NOMO-1 treated with DMSO at 0.1 percent for 48 hours (cell line): ENCODE data around the gene TP73.

Experiments used
- DNase-seq: peaks from one replicate; lab custom pipeline; 2025; ENCODE audit not compliant: unreplicated experiment; lab: John Stamatoyannopoulos, UW

Gene TP73

DNA sequence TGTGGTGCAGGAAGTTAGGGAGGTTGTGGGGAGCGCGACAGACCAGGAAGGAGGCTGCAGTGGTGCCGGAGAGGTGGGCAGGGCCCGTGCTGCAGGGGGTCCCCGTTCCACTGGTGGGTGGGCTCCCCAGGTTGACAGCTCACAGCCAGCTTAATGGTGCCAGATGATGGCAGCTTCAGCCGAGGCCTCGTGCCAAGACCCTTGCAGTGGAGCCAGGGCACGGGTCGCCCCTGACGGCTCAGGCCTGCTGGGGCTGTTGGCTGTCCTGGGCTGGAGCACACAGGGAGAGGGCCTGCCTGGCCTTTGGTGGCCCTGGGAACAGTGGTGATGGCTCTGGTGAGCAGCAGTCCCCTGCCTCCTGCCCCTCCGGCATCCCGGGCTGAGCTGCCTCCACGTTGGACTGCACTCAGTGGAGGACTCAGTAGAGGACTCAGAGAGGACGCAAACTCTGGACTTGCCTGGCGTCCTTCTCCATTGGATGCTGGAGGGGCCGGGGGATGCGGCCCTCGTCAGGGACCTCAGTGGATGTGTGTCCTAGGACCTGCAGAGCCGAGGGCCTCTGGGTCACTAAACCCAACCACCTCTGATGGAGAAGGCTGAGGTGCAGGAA, 53.1 kb downstream of the TP73 start:
- no peak for DNase-seq

DNA sequence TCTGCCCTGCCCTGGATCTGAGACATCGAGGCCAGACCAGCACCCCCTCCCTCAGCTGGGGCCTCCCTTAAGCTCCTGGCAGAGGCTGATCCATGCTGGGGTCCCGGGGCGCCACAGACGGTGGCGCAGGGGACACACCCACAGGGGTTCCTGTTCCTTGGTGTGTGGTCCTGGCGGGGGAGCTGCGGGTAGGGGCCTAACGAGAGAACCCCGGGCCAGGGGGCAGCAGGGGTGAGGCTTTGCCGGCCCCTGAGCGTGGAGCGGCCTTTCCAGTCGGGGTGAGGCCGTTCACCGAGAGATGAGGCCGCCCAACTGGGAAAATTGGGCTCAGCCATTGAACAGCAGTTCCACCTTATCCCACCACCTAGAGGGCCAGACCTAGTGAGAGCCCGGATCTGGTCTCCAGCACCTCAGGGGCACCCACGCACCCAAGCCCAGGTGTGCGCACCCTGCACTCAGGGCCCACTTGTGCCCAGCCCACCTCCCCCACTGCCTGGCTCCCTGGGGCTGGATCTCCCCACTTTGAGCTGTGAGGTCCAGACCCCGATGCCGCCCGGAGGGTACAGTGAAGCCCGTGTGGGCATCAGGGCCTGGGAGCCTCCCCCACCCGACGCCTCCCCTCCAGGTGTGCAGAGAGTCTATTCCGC, 54.5 kb downstream of the TP73 start:
- DNase-seq, result no peak

DNA sequence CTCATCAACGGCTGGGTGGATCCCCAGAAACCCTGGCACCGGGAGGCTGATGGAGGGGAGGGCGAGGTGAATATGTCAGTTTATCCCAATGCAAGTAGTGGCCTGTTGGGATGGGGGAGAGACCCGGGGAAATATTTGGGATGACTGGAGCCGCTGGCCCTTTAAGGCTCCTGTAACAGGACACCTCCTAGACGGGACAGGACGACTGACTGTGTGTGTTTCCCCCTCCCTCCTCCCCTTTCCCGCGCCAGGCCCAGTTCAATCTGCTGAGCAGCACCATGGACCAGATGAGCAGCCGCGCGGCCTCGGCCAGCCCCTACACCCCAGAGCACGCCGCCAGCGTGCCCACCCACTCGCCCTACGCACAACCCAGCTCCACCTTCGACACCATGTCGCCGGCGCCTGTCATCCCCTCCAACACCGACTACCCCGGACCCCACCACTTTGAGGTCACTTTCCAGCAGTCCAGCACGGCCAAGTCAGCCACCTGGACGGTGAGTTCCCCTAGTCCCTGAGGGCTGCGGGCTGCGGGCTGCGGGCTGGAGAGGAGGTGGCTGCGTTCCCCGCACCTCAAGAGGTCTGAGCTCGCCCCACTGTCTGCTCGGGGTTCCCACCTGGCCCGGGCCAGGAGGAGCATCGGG, 55.1 kb downstream of the TP73 start:
- DNase-seq, result no peak

DNA sequence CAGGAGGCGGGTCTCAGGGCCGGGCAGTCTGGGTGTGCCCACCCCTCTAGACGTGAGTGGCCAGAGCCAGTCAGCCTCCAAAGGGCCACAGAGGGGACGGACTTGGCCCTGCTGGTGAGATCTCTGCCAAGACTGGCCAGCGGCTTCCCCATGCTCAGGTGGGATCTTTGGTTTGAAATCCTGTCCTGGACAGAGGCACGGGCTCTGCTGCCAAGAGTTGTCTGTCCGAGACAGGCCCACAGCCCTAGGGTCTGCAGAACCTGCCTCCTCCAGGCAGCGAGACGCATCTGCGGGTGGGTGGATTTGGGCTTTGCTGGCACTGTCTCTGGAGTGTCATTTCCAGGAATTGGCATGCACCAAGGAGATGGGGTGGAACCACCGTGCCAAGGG, 55.6 kb downstream of the TP73 start:
- no peak for DNase-seq

DNA sequence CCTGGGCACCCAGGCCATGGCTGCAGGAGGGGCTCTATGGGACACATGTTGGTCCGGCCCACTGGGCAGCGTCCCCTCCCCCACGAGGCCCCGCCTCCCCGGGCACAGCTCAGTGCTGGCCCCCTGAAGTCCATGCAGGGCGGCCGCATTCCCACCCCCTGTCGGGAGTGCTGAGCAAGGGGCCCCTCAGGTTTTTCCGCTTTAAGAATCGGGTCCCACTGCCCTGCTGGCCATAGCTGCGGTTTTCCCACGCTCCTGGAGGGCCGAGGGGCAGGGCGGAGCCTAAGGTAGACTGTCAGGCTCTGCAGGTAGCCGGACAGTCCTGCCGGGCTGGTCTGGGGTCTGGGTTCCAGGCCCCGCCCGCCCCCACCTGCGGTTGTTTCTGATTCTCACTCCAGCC, 56.5 kb downstream of the TP73 start:
- DNase-seq, result no peak

DNA sequence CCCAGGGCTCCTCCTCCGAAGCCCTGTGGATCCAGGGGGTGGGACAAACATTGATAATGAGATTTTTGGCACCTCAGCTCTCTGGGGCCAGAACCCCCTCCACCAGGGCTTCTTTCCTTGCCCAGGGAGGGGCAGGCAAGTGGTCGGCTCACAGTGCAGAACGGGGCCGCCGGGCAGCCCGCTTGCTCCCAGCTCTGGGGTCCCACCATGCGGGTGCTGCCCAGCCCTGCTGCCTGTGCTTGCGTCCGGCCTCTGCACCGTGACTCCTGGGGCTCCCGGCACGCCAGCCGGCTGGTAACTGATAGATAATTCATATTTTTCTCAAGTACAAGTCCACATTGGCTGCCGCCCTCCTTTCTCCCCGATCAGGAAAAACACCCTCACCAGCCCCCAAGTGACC, 57.9 kb downstream of the TP73 start:
- DNase-seq, result no peak

DNA sequence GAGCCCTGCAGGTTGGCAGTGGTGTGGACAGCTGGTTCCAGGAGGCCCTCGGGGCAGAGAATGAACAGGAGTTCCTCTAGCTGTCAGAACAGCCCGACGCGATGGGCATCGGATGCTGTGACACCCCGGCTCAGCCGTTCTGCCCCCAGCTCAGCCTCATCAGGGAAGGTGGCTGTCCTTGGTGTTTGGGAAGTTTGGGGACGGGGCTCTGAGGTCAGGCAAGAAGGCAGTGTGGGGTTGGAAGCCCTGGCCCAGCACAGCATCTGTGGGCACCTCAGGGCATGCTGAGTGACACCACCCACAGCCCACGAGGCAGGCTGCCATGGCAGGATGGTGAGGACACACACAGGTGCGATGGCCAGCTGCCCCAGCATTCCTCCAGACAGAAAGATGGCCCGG, 59.1 kb downstream of the TP73 start:
- no peak for DNase-seq

DNA sequence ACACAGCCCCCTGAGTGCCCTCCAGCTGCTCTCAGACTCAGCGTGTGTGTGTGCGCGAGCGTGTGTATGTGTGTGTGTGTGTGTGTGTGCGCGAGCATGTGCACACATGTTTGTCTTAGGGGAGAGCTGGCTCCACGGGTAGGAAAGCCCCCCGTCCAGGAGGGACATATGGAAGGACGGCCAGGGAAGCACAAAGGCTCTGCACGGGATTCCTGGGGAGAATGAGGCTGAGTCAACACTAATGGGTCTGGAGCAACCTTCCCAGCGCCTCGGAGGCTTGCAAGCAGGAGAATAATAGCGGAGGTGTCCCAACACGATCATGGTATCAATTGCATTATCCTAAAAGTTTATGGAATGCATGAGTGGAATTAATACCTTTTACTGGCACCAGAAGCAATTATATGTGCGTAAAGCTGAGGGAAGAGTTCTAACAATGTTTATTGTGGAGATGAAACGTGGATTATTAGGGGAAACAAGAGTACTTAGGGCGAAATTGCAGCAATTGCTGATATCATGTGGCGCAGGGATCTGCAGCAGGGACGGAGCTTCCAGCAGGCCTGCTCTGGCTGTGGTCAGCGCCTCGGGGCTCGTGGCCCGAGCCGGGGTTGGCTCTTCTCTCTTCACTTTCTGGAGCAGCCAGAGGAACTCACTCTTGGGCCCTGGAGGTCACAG, 59.6 kb downstream of the TP73 start:
- DNase-seq, result no peak

DNA sequence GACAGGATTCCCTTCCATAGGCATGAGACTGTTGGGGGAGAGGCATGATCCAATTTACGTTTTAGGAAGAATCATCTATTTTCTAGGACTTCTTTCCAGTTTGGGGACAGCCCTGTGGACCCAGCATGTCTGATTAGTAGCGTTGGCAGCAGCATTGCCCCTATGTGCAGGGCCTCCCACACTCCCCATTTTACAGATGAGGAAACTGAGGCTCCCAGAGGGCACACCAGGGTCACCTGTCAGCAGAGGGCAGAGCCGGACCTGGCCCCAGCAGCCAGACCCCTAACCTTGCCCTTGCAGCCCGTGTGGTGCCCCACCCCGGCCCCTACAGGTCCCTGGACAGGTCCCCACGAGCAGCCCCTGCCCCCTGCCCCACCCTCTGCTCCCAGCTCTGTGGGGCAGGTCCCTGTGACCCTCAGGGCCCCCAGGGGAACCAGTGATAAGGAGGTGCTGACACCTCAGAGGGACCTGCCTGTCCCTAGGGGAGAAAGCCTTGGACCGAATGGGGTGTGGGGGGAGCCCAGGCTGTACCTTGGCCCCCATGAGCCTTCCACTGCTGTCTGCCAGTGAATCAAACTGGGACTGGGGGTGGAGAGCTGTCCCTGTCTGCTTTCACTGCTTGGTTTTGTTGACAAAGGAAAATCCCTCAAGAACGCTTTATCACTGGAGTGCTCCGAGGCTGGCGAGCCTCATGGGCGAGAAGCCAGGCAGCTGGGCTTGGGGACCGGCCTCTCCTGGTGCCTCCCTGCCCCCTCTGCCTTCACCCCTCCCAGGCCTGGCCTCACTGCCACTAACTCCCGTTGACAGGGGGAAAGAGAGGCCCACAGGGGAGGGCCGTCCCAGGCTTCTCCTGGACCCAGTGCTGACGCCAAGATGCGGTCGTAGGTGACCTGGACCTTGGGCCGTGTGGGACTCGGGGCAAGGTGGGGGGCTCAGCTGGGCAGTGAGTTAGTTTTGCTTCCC, 60.5 kb downstream of the TP73 start:
- DNase-seq, result no peak

DNA sequence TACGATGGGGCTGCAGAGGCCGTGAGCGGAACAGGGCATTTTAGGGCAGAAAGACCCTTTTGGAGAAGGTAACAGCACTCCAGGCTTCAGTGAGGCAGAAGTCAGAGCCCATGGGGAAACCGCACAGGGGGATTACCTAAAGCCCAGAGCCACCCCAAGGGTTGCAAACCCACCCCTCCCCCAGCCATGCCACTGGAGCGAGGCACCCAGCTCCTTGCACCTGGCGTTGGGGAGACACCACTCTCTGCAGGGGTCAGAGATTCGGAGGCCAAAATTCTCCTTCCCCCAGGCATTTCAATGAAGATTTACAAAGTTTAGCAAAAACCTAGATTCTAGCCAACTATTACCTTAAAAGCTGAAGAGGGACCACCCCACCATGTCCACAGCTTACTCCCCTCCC, 61.5 kb downstream of the TP73 start:
- no peak for DNase-seq

DNA sequence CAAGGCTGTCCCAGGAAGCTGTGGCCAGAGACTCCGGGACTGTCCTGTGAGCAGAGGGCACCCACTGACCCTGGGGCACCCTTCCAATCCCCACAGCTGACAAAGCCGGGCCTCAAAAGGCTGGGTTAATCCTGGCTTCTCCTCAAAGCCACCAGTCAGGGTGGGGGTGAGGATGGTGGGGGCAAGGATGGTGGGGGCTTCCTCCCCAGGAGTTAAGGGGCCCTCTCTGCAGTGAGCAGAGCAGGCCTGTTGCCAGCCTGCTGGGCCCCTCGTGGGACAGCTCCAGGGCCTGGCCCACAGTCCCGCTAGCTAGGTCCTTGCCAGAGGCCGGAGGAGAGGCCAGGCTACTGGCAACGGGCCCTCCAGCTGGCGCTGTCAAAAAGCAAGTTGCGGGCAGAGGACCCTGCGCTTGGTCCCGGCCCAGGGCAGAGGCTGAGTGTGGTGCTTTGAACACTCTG, 62.0 kb downstream of the TP73 start:
- no peak for DNase-seq

DNA sequence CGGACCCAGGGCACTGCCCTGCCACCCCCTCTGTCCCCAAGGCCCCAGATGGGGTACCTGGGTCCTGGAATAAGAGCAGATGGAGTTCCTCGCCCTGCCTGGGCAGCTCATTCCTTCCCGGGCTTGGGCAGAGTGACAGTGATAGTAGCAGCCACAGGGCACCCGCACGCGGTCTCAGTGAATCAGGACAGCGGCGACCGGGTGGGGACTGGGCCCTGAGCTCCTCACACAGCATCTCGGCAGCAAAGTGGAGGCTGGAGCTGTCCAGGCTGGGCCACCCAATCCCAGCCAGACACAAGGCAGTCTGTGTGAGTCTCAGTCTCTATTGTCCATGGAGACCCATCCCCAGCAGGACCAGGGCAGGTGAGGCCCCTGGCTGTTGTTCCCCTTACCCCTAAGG, 62.5 kb downstream of the TP73 start:
- DNase-seq, result no peak

DNA sequence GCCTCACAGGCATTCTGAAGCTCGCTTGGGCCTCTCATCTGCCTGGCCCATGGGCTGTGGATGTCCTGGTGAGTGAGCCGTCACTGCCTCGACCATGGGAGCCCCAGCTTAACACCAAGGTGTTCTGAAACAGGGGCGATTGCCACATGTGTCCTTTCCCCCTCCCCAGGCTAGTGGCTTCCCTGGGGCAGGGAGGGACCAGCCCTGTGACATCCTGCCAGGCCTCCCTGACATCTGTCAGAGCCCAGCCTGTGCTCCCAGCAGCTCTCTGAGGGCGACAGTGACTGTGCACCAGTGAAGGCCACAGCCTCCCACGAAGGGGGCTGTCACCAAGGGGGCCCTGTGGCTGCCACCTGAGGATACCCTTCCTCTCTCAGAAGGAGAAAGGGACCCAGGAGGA, 64.0 kb downstream of the TP73 start:
- no peak for DNase-seq

DNA sequence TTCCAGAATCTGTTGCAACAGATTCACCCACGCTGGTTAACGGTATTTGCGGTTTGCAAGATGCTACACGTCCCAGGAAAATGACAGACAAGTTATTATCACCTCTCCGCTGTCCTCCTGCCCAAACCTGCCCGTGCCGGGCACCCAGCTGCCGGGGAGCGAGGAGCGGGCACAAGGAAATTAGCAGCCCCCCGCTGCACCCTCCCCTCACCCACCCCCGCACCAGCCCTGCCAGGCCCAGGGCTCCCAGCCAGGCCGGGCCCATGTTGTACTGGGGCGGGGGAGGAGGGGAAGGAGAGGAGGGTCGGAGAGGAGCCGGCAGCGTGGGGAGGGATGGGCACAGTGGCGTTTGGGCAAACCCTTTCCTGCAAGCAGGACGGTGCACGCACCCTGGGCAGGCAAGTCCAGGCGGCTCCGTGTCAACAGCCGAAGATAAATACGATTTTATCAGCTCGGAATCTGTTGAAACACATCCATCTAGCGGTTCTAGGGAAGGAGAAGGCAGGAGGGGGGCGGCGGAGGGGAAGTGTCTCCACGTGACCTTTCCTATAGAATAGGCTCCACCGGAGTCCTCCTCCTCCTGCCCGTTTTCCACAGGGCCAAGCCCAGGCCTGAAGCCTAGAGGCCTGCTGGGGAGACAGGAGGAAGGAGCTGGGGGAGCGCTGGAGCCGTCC, 64.9 kb downstream of the TP73 start:
- peak; percentile 28 for DNase-seq

DNA sequence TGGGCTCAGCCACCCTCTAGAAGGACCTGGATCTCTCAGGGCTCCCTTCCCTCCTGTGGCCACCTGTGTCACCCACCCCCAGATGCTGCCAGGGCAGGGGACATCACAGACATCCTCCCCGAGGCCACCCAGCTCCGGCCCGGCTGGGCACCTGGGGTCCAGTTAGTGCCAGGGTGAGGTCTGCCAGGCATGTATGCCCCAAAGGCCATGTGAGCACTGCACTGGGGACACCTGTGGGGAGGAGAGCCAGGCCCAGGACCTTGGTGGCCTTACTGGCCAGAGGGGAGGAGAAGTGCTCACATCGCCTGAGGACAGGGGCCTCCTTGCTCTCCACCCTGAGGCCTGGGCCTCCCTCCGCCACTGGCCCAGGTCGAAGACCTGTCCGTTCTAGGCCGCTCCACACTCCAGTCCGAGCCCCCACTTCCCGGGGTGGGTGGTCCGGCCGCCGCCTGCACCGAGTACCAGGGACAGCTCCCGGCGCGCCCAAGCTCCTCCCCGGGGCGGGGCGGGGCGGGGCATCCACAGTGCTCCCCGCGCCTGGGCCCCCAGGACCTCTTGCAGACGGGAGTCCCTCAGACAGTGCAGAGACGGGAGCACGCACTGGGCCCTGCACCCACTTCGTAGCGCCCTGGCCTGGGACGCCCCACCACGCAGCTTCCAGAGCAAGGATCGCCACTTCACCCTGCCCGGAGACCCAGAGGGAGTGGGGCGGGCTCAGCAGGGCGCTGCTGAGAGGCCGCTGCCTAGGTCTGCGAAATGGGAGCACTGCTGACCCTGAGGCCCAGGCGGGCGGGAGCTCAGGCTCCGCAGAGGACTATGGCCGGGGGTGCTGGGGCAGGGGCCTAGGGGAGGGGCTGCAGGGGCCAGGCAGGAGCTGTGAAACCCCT, 65.6 kb downstream of the TP73 start:
- peak; percentile 6 for DNase-seq

DNA sequence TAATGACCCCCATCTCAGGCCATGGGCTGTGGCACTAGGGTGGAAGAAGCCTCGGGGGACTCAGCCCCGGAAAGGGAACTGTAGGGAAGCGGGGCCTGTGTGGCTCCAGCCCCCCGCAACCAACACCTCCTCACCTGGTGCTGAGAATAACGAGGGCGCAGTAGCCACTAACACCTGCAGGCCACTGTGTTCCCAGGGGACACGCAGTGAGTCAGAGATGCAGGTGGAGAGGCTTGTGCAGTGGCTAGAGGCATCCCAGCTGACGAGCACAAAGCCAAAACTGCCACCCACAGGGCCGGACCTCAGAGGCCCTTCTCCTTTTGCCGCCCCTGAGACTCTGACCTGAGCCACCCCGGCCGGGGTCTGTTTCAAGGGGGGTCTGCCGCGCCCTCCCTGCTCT, 66.4 kb downstream of the TP73 start:
- DNase-seq, result no peak

DNA sequence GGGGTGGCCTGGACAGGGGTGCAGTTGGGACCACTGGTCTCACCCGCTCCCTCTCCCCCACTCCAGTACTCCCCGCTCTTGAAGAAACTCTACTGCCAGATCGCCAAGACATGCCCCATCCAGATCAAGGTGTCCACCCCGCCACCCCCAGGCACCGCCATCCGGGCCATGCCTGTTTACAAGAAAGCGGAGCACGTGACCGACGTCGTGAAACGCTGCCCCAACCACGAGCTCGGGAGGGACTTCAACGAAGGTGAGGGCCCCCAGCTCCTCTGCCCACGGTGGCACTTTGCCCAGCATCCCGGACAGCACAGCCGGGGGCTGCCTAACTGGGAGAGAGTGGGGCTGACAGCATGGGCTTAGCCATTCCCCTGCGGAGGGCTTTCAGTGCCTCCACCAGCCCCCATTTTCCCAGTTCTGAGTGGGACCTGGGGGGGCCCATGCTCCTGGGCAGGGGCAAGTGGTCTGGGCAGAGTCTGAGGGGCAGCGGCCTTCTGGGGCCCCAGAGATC, 69.7 kb downstream of the TP73 start:
- no peak for DNase-seq

DNA sequence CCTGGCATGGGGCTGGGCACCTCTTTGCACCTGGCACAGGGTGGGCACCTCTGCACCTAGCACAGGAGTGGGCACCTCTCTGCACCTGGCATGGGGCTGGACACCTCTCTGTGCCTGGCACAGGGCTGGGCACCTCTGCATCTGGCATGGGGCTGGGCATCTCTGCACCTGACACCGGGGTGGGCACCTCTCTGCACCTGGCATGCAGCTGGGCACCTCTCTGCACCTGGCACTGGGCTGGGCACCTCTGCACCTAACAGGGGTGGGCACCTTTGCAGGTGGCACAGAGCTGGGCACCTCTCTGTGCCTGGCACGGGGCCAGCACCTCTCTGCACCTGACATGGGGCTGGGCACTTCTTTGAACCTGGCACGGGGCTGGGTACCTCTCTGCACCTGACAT, 70.5 kb downstream of the TP73 start:
- no peak for DNase-seq

DNA sequence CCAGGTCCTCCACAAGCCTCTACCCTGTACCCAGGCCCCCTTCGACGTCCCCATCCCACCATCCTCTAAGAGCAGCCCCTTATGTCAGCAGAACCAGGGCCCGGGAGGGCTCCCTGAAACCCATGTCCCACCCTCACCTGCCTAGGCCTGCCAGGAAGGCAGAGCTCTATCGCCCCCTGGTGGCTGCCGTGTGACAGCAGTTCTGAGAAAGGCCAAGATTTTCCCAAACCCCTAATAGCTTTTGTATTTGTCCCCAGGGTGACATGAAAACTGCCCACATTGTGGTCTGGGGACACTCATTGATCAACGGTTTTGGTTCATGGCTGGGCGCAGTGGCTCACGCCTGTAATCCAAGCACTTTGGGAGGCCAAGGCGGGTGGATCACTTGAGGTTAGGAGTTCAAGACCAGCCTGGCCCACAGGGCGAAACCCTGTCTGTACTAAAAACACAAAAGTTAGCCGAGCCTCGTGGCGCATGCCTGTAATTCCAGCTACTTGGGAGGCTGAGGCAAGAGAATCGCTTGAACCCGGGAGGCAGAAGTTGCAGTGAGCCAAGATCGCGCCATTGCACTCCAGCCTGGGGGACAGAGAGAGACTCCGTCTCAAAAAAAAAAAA, 72.2 kb downstream of the TP73 start:
- peak; percentile 48 for DNase-seq
